ENCODE measurements around the gene ANXA9.

ANXA9 gene

DNA sequence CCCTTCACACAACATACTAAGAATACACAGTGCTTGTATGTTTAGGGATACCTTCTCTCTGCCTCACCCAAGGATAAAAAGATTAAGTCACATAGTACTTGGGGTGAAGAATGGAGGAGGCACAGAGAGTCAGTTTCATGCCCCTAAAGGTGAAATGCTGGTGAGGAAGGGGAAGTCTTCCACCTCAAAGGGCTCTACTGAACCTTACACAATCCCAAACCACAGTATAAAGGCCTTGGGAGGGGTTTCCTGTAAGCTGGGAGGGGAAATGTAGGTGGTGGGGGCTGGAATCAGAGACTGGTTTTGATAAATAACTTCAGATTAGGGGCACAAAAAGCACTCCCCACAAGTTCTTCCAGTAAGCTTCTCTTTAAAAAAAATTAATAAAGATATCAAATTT lies 21.1 kb downstream of the ANXA9 start:
- no peaks in the 10 kb centered on the region for H3K27me3 ChIP-seq
- no peaks in the 10 kb centered on the region for H3K9me3 ChIP-seq
- H3K4me3 ChIP-seq (ENCODE audit: low read depth in 1 of 2, low read length in 1 of 2), result peak overlapping the region; percentile 90 to 99
- H3K36me3 ChIP-seq, result peaks cover 34% of the 10 kb centered on the region
- H3K4me1 ChIP-seq (ENCODE audit: control insufficient read depth in 1 of 2, insufficient read depth in 1 of 2, low read depth in 1 of 2, low read length in 1 of 2), result peaks cover 73 to 91% of the 10 kb centered on the region in 2 experiments
- TF ChIP-seq, protein P1, sequence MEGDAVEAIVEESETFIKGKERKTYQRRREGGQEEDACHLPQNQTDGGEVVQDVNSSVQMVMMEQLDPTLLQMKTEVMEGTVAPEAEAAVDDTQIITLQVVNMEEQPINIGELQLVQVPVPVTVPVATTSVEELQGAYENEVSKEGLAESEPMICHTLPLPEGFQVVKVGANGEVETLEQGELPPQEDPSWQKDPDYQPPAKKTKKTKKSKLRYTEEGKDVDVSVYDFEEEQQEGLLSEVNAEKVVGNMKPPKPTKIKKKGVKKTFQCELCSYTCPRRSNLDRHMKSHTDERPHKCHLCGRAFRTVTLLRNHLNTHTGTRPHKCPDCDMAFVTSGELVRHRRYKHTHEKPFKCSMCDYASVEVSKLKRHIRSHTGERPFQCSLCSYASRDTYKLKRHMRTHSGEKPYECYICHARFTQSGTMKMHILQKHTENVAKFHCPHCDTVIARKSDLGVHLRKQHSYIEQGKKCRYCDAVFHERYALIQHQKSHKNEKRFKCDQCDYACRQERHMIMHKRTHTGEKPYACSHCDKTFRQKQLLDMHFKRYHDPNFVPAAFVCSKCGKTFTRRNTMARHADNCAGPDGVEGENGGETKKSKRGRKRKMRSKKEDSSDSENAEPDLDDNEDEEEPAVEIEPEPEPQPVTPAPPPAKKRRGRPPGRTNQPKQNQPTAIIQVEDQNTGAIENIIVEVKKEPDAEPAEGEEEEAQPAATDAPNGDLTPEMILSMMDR (IDR thresholded peaks at IDR 0.05), result no peak
- peak overlapping the region; percentile 96 for H3K27ac ChIP-seq

DNA sequence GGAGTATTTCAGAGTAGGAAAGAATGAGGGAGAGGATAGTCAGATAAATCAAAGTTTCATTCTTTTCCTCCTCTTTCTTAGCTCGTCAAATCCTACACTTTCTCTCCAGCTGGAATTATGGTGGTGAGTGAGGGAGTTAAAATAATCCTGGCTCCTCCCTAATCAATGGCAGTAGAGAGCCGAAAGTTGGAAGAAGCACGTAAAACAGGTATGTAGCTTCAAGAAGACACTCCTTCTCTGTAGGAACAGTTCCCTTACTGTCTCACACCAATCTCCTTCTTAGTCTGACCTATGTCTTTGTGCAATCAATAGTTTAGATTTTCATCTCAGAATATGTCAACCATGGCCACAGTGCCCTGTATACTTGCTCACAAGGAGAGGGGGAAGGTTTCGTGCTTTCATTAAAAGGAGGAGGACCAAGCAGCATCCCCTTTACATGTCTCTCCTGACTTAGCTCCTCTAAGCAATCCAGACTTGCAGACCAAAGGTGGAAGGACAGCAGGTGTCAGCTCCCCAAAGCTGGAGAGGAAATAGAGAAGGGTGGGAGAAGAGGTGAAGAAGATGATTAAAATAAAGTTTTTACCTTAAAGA lies 23.7 kb downstream of the ANXA9 start:
- Histone ChIP-seq H3K4me1 (ENCODE audit: control insufficient read depth in 1 of 2, insufficient read depth in 1 of 2, low read depth in 1 of 2, low read length in 1 of 2) (peaks cover 66 to 81% of the 10 kb centered on the region in 2 experiments), H3K27ac (peak overlapping the region; percentile 96), H3K4me3 (ENCODE audit: low read depth in 1 of 2, low read length in 1 of 2) (peak overlapping the region; percentile 90 to 99), H3K27me3 (no peaks in the 10 kb centered on the region), H3K36me3 (peaks cover 8% of the 10 kb centered on the region), H3K9me3 (no peaks in the 10 kb centered on the region)
- TF ChIP-seq, protein P1 (IDR thresholded peaks at IDR 0.05), result no peak

DNA sequence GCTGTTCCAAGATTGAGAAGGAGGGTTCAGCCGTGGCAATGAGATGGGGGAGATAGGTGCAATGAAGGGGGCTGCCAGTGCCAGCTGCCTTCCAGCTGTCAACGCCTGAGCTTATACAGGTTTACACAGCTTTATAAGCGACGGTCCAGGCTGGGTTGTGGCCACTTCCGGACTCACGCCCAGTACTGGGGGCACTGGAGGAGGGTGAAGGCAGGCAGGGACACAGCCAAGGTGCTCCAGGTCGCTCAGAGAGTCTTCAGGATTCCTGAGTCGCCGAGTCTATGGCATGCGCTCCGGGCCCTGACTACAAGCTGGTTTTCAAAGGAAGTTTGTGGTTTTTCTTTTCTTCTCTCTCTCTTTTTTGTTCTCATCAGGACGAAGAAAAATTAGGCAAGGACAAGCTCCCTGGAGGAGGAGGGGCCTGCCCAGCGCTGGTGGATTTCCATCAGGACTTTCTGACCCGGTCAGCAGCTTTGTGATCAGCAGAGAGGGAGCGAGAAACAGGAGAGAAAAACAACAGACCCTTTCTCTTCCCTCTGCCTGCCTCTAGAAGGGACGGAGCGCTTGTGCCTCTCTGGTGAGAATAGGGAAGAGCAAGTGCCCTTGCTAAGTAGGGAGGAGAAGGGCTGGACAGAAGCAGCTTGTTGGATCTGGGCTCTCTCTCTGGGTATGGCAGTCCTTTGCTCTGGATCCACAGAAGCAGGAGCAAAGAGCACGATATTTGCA lies 24.4 kb downstream of the ANXA9 start, which contains the start of gene MINDY1:
TSS of gene MINDY1 (minus strand) at position 576 of the 726 bp plus-strand sequence. CDS start 4,285 bp downstream, outside the sequence.
- peak within 1 kb of the TSS; percentile 90 to 99 for H3K4me3 ChIP-seq (ENCODE audit: low read depth in 1 of 2, low read length in 1 of 2)

DNA sequence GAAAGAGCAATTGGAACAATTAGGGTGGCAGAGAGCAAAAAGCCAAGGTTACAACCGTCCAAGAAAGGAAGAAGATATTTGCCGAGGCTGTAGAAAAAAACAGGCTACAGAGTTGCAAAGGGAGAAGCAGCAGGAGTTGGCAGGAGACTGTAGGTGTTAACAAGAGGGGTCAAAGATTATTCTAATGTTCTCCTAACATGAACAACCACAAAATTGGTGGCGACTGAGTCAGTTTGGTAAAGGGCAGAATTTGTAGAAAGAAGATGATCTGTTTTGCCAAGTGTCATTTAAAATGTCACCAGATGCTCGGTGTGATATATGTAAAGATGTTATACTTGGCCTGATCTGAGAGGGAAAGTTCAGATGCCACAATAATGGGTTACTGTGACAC lies 25.8 kb downstream of the ANXA9 start:
- Histone ChIP-seq H3K36me3 (peaks cover 1% of the 10 kb centered on the region), H3K9me3 (no peaks in the 10 kb centered on the region), H3K4me1 (ENCODE audit: control insufficient read depth in 1 of 2, insufficient read depth in 1 of 2, low read depth in 1 of 2, low read length in 1 of 2) (peaks cover 46 to 61% of the 10 kb centered on the region in 2 experiments), H3K4me3 (ENCODE audit: low read depth in 1 of 2, low read length in 1 of 2) (peak overlapping the region; percentile 90 to 99), H3K27ac (peak overlapping the region; percentile 96), H3K27me3 (no peaks in the 10 kb centered on the region)
- TF ChIP-seq, protein P1 (IDR thresholded peaks at IDR 0.05), result no peak

More for the DNA sequence above, 24.4 kb downstream of the ANXA9 start, which contains the start of gene MINDY1:
- peak within 1 kb of the TSS; percentile 96 for H3K27ac ChIP-seq
- TF ChIP-seq, protein P1 (IDR thresholded peaks at IDR 0.05), result peak; percentile 73
- no peaks in the 10 kb centered on the region for H3K27me3 ChIP-seq
- peaks cover 1% of the 10 kb centered on the region for H3K36me3 ChIP-seq
- H3K9me3 ChIP-seq, result no peaks in the 10 kb centered on the region
- H3K4me1 ChIP-seq (ENCODE audit: control insufficient read depth in 1 of 2, insufficient read depth in 1 of 2, low read depth in 1 of 2, low read length in 1 of 2), result peaks cover 59 to 75% of the 10 kb centered on the region in 2 experiments

DNA sequence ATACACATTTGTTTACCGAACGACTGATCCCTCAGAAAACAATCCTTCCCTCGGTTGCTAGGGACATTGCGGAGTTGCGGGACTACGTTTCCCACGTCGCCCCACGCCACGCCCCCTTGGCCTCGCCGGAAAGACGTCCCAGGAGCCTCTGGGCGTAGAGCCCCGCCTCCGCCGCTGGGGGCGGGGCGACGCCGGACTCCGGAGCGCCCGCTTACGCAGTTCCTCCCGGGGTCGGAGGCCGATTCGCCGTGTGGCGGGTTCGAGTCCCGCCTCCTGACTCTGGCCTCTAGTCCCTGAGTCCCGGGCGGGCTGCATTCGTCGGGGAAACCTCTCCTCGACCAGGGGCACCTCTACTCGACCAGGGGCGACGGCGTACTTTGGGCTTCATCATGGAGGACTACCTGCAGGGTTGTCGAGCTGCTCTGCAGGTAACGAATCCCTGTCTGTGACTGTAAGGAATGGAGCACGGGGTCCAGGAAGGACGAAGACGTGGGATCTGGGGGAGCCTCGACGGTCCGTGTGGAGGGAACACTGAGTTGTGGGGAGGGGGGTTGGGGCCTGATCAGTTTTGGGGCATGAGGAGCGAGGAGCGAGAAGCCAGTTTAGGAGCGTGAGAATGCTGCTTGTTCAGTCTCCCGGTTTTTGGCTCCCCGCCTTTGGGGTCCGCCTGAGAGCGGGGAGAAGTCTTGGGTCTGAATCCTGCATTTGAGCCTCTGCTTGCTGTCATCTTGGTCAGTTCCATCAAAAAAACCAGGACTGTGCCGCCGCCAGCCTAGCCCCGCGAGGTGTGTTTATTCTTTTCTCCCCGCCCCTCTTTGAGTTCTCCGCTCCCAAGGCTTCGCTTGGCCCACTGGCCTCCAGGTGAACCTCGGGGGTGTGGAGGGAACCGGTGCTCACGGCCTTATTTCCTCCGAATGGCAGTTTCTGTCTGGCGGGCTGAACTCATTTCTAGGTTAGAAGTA lies 26.4 kb downstream of the ANXA9 start, which contains the start of gene PRUNE1:
TSS of gene PRUNE1 (plus strand) at position 206 of the 962 bp plus-strand sequence. CDS start at position 390, 184 bp downstream.
- Histone ChIP-seq H3K27ac (peak within 1 kb of the TSS; percentile 96), H3K4me1 (ENCODE audit: control insufficient read depth in 1 of 2, insufficient read depth in 1 of 2, low read depth in 1 of 2, low read length in 1 of 2) (peaks cover 40 to 54% of the 10 kb centered on the region in 2 experiments), H3K36me3 (peaks cover 4% of the 10 kb centered on the region), H3K4me3 (ENCODE audit: low read depth in 1 of 2, low read length in 1 of 2) (peak within 1 kb of the TSS; percentile 90 to 99), H3K9me3 (no peaks in the 10 kb centered on the region), H3K27me3 (no peaks in the 10 kb centered on the region)
- TF ChIP-seq, protein P1 (IDR thresholded peaks at IDR 0.05), result peak; percentile 54
